HG02623 (cell line): Measurements from ENCODE around the gene HTR2B.
"Not testable (repeated sequence)": the region's sequence is repeated elsewhere in the genome, so short reads cannot be mapped to it uniquely, and the experiment has no call there.

Experiments used
- ATAC-seq: cut with Tn5 transposase; IDR thresholded peaks from one replicate; pipeline ENCODE4 v1.9.1; 2021; ENCODE audit warnings: moderate library complexity; ENCODE audit not compliant: unreplicated experiment

HTR2B gene

GRCh38 chr2:231099918-231100317 is 24.9 kb downstream of the HTR2B start:
- ATAC-seq, result no peak

DNA sequence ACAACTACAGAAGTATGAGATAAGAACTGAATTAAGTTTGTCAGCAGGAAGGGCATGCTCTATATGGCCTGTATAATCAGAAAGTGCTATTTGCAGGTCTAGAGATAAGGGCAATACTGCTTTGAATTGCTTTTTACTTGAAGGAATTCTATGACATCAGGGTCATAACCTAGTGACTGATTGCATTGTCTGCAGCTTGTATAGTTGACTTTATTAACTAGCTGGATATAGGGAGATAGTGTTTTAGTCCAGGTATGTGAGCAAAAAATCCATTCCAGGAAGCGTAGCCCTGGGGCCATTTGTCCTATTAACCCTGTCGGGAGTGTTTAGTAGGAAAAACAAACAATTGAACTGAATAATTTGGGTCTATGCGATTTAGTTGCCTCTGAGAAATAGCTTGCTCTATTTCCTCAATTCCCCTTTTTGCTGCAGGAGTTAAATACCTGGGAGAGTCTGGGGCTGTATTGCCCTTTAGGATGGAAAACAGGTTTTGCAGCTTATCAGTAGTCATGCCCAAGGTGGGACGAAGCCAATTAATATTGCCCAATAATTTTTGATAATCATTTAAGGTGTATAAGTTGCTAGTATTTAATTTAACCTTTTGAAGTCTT is 30.0 kb downstream of the HTR2B start:
- no peak for ATAC-seq

DNA sequence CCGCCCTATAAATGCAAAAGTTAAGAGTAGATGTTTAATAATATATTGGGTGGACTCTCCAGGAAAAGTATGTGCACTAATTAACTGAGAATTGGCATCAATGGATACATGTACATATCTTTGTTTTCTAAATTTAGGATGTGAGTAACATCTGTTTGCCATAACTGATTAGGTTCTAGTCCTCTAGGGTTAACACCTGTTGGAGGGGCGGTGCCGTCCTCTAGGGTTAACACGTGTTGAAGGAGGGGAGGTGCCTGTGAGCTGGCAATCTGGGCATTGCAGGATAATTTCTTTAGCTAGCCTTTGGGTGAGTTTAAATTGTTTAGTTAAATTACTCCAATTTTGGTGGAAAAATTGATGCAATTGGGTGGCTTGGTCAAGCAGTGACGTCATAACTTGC is 30.9 kb downstream of the HTR2B start:
- ATAC-seq, result no peak

DNA sequence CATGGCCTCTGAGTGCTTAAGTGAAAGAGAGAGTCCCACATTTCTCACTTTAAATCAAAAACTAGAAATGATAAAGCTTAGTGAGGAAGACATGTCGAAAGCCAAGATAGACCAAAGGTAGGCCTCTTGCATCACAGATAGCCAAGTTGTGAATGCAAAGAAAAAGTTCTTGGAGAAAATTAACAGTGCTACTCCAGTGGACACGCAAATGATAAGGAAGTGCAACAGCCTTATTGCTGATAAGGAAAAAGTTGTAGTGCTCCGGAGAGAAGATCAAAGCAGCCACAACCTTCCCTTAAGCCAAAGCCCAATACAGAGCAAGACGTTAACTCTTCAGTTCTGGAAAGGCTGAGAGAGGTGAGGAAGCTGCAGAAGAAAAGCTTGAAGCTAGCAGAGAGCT is 36.1 kb downstream of the HTR2B start:
- ATAC-seq, result no peak

DNA sequence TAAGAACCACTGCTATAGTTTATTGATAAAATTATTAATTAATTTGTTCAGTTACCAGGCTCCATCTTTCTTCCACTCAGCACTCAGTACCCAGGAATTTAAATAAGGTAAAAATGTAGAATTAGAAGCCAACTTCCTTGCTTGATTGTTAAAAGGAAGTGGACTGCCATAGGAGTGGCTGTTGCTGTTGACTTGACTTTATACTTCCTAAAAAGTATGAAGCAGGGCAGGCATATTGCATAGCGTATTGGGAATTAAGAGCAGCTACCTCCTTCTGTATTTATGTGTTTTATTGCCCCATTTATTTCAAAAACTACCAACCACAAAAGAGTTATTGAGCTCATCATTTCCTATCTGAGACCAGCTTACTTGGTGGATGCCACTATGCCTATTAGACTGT is 40.3 kb downstream of the HTR2B start:
- no peak for ATAC-seq

DNA sequence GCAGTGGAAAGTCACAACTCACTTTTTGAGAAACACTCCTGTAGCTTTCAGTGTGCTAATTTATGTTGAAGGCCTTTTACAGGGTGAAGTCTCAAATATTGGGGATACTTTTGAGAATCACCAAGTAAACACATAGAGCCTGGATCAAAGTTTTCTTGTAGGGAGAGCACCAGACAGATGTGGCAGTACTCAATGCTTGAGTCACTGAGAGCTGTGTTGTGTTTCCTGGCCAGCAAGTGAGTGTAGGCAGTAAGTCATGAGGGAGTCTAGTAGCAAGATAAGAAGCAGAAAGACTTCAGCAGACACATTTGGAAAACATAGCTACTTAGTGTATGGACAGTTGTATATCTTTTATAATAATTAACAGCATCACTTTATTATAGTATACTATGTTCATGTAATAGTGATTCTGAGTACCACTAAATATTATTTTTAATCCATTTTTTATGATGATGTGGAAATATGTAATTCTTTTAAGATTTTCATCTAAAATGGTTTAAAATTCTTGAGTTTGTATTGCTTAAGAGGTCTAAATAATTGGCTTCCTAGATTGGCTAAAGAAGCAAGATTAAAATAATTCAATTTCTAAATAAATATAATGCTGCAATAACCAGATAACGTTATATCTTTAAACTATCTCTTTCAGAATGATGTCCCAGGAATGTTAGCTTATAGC is 55.3 kb downstream of the HTR2B start:
- ATAC-seq, result no peak

GRCh38 chr2:231068525-231069222 is 56.2 kb downstream of the HTR2B start:
- ATAC-seq, result no peak

DNA sequence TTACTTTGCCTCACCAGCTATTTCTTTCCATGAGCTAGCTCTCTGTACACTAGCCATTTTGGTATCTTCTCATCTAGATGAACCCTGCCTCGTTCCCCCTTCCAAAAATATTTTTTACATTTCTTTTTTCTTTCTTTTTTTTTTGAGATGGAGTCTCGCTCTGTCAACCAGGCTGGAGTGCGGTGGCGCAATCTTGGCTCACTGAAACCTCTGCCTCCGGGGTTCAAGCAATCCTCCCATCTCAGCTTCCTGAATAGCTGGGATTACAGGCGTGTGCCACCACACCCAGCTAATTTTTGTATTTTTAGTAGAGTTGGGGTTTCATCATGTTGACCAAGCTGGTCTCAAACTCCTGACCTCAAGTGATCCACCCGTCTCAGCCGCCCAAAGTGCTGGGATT is 57.3 kb downstream of the HTR2B start:
- ATAC-seq, result not testable (repeated sequence)

DNA sequence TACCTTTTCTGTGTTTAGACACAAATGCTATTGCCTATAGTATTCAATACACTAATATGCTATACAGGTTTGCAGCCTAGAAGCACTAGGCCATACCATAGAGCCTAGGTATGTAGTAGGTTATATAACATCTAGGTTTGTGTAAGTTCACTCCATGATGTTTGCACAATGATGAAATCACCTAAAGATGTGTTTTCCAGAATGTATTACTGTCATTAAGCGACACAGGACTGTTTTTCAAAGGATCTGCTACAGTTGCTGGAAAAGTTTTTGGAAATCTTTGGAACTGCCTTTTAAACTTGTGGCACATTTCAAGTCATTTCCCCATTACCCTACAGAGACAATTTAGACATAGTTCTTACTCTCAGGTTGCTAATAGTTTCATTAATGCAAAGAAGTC is 58.9 kb downstream of the HTR2B start:
- no peak for ATAC-seq

DNA sequence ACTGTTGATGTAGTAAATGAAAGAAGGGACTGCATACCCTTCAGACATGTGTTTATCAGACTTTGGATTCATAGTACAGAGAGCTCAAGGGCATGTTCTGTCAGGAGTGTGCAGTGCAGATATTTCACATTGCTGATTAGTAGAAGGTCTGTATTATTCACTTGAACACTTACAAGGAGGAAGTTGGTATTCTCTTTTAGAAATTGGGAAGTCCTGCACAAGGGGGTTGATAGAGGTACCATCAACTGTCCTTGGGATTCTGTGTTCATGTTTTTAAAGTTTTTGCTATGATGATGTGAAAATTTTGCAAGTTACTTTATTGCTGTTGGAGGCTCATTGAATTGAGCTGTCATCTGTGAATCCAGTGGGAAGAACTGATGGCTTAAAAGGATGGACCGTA is 61.5 kb downstream of the HTR2B start:
- no peak for ATAC-seq

DNA sequence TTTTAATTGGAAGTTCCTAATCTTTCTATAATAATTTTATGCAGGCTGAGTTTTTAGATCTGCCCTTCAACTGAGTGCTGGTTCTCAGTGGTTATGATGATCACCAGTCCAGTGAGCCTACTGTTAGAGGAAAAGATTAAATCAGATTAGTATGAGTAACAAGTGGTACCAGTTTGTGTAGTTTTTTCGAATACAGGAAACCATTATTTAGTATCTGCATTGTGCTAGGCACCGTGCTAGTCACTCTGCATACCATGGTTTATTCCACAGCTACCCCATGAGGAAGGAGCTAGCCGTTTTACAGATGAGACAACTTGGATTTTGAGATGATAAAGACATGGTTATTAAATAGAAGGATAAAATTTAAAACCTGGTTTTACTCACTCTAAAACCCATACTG is 62.1 kb downstream of the HTR2B start:
- no peak for ATAC-seq

- no peak for ATAC-seq
Observed at GRCh38 chr2:231059756-231060155, 65.1 kb downstream of the HTR2B start.

GRCh38 chr2:231058761-231059550 is 65.9 kb downstream of the HTR2B start:
- no peak for ATAC-seq
